Osteocyte (in vitro differentiated cells): Measurements from ENCODE around the gene GRAMD1C. TPM values are rescaled to one million over a fixed set of nuclear protein-coding genes. Genes with fewer than 3 reads are reported as not detected.

Source experiments
- DNase-seq: peaks from one replicate; pipeline ENCODE4 v3.0.0; 2021; ENCODE audit warnings: mixed read lengths; ENCODE audit not compliant: unreplicated experiment; ENCODE audit errors: extremely low spot score
- H3K27ac Mint-ChIP-seq: one replicate; pipeline ENCODE4 v1.8.0; 2021; ENCODE audit warnings: mild to moderate bottlenecking, mixed read lengths; ENCODE audit not compliant: unreplicated experiment
- H3K27me3 Mint-ChIP-seq: one replicate; pipeline ENCODE4 v1.8.0; 2021; ENCODE audit warnings: mixed read lengths; ENCODE audit not compliant: unreplicated experiment
- H3K36me3 Mint-ChIP-seq: one replicate; pipeline ENCODE4 v1.8.0; 2021; ENCODE audit warnings: mixed read lengths; ENCODE audit not compliant: unreplicated experiment
- H3K4me1 Mint-ChIP-seq: one replicate; pipeline ENCODE4 v1.8.0; 2021; ENCODE audit warnings: mixed read lengths; ENCODE audit not compliant: unreplicated experiment
- H3K4me3 Mint-ChIP-seq: one replicate; pipeline ENCODE4 v1.8.0; 2021; ENCODE audit warnings: mild to moderate bottlenecking, moderate library complexity, mixed read lengths; ENCODE audit not compliant: unreplicated experiment
- H3K9me3 Mint-ChIP-seq: one replicate; pipeline ENCODE4 v1.8.0; 2021; ENCODE audit warnings: mixed read lengths; ENCODE audit not compliant: unreplicated experiment
- total RNA-seq: library from RNA; stranded (reverse); gene quantifications from 2 replicates; pipeline ENCODE4 v1.2.1, GENCODE V29; 2021
- TF ChIP-seq, protein P1 (sequence below): fragments of 200-600 bp; sonication (generic); IDR thresholded peaks from 2 replicates; pipeline ENCODE4 v1.5.0; 2021; ENCODE audit warnings: antibody characterized with exemption, mild to moderate bottlenecking, moderate library complexity

The GRAMD1C gene
- total RNA-seq, 1 donor from 2014 or later, result 1.3 TPM

DNA sequence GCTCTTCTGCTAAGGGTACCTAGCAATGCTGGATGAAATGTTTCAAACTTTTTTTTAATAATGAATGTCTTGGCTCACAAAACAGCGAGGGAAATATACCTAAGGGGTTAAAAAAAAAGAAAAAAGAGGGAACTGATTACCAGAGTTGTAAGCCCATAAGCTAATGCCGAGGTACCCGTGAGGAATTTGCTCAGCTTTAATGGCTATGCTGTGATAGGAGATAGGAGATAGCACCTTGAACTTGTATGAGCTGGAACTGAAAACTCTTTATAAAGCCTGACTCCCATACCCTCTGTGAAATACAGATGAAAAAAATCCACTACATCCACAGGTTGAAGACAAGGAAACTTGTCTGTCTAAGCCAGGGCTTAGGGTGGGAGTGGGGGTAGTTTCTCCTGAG, 13.9 kb downstream of the GRAMD1C start:
- H3K36me3 Mint-ChIP-seq, result no peaks in the 10 kb centered on the region
- peaks cover 9% of the 10 kb centered on the region for H3K27me3 Mint-ChIP-seq
- H3K27ac Mint-ChIP-seq, result no peak overlapping the region
- TF ChIP-seq, protein P1, sequence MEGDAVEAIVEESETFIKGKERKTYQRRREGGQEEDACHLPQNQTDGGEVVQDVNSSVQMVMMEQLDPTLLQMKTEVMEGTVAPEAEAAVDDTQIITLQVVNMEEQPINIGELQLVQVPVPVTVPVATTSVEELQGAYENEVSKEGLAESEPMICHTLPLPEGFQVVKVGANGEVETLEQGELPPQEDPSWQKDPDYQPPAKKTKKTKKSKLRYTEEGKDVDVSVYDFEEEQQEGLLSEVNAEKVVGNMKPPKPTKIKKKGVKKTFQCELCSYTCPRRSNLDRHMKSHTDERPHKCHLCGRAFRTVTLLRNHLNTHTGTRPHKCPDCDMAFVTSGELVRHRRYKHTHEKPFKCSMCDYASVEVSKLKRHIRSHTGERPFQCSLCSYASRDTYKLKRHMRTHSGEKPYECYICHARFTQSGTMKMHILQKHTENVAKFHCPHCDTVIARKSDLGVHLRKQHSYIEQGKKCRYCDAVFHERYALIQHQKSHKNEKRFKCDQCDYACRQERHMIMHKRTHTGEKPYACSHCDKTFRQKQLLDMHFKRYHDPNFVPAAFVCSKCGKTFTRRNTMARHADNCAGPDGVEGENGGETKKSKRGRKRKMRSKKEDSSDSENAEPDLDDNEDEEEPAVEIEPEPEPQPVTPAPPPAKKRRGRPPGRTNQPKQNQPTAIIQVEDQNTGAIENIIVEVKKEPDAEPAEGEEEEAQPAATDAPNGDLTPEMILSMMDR, result no peak
- DNase-seq, result no peak
- H3K4me1 Mint-ChIP-seq, result peaks cover 2% of the 10 kb centered on the region
- no peaks in the 10 kb centered on the region for H3K9me3 Mint-ChIP-seq
- H3K4me3 Mint-ChIP-seq, result no peak overlapping the region

DNA sequence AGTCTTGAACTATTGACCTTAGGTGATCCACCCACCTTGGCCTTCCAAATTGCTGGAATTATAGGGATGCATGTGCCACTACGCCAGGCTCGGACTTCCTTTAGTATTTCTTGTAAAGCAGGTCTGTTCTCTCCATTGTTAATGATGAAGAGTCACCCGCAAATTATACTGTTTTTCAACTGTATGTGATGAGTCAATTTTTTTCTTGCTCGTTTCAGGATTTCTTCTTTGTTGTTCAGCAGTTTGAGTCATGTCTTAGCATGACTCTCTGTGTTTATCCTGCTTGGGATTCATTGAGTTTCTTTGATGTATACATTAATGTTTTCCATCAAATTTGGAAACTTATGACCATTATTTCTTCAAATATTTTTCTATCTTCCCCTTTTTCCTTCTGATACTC, 28.9 kb downstream of the GRAMD1C start:
- no peak for DNase-seq
- Mint-ChIP-seq H3K36me3 (no peaks in the 10 kb centered on the region), H3K27me3 (no peaks in the 10 kb centered on the region), H3K4me1 (no peaks in the 10 kb centered on the region), H3K9me3 (peaks cover 13% of the 10 kb centered on the region), H3K27ac (no peak overlapping the region), H3K4me3 (no peak overlapping the region)
- TF ChIP-seq, protein P1, result no peak

DNA sequence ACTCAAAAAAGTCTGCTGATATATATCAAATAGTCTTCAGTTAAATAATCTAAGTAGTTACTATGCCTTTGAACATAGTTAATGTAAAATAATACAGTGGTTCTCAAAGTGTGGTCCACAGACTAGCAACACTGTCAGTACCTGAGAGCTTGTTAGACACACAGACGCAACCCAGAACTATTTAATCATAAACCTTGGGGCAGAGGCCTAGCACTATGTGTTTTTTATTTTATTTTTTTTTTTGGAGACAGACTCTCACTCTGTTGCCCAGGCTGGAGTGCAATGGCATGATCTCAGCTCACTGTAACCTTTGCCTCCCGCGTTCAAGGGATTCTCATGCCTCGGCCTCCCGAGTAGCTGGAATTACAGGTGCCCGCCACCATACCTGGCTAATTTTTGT, 34.7 kb downstream of the GRAMD1C start:
- Mint-ChIP-seq H3K4me1 (no peaks in the 10 kb centered on the region), H3K9me3 (no peaks in the 10 kb centered on the region), H3K27ac (no peak overlapping the region), H3K4me3 (no peak overlapping the region), H3K27me3 (no peaks in the 10 kb centered on the region), H3K36me3 (no peaks in the 10 kb centered on the region)
- TF ChIP-seq, protein P1, result no peak
- no peak for DNase-seq

DNA sequence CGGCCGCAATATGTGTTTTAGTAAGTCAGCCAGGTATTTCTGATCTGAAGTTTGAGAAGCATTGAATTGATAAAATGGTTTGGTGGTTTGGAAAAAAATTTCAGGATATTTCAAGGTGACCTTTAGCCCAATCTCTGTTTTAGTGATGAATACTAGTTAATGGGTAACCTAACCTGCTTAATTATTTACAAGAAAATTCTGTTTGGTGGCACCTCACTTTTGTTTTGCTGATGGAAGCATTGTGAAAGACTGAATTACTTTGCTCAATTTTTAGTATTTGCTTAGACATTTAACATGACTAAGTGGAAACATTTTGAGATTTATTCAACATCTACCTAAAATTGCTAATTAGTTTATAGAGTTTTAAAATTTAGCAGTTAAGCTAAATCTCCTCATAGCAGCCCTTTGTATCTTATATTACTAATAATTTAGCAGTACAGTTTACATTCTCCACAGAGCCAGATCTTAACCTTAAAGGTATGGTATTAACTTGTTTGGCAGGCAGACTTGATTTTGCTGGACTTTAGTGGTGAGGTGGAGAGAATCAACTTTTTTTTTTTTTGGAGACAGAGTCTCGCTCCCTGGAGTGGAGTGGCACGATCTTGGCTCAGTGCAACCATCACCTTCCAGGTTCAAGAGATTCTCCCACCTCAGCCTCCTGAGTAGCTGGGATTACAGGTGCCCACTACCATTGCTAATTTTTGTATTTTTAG, 35.4 kb downstream of the GRAMD1C start:
- Mint-ChIP-seq H3K27ac (no peak overlapping the region), H3K9me3 (no peaks in the 10 kb centered on the region), H3K4me1 (no peaks in the 10 kb centered on the region), H3K36me3 (no peaks in the 10 kb centered on the region), H3K4me3 (no peak overlapping the region), H3K27me3 (no peaks in the 10 kb centered on the region)
- no peak for DNase-seq
- TF ChIP-seq, protein P1, result no peak

DNA sequence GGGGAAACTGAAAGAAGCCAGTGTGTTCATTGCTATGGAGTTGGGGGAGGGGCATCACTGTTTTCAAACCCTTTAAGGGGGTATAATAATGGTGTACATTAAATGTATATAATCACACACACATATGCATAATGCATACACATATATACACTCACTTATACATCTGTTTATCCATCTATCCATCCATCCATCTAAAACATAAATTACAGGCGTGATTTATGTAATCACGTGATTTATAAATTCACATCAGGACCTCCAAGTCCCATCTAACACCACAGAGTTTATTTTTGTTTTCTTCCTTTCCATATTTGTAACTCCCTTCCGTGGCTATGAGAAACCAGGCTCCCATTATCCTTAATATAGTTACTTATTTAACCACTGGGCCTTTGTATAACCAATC, 39.8 kb downstream of the GRAMD1C start:
- Mint-ChIP-seq H3K27ac (no peak overlapping the region), H3K4me1 (no peaks in the 10 kb centered on the region), H3K27me3 (no peaks in the 10 kb centered on the region), H3K36me3 (no peaks in the 10 kb centered on the region), H3K4me3 (no peak overlapping the region), H3K9me3 (peaks cover 5% of the 10 kb centered on the region)
- TF ChIP-seq, protein P1, result no peak
- no peak for DNase-seq
